AG08395 (cell line): ENCODE data around the gene CACNA1B.

Source experiments
- DNase-seq: peaks from one replicate; pipeline ENCODE4 v3.0.0; 2012; ENCODE audit warnings: mixed read lengths, low spot score

The CACNA1B gene

GRCh38 chr9:137986268-137987099, 108.9 kb downstream of the CACNA1B start:
- no peak for DNase-seq

DNA sequence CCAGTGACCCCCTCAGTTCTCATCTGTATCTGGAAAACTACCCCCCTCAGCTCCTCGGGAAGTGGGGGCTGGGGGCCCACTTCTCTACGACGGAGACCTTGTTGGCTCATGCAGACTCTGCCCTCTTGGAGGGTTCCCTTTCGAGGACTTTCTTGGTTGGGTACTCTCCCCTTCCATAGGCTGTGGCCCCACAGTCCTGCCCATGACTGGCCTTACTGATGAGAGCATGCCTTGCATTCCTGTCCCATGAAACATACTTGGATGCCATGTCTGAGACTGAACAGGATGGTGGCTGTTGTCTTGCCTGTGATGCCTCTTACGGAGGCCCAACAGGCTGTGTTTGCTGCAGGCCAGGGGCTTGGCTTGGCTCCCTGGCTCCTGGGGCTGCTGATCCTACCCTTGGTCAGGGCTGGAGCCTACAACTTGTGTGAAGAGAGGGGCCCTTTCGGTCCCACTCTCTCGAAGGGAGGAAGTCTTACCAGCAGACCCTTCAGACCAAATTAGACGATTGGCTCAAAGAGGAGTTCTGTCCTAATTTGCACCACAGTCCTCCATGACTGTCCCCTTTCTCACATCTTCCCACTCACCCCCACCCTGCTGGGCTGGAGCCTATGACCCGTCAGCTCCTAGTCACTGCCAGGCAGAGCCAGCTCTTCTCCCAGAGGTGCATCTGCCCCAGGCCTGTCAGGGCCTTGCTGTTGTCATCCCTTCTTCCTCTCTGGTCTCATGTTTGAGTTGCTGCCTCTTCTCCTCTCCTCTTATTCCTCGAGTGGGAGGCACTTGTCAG, 109.9 kb downstream of the CACNA1B start:
- no peak for DNase-seq

DNA sequence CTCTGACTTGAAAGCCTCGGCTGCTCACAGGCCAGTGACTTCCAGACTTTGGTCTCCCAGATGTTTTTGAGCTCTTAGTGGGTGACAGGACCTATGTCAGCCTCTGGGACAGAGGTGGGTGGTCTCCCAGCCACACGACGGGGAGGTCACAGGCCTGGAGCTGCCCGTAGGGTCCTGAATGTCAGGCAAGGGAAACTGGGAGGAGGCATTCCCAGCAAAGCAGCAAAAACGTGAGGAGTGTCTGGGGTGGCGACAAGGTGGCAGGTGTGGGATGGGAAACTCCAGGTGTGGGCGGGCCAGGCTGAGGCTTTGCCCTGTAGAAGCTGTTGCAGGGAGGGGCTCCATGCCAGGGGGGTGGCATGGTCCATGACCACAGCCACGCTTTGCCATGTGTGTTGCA, 110.5 kb downstream of the CACNA1B start:
- no peak for DNase-seq

DNA sequence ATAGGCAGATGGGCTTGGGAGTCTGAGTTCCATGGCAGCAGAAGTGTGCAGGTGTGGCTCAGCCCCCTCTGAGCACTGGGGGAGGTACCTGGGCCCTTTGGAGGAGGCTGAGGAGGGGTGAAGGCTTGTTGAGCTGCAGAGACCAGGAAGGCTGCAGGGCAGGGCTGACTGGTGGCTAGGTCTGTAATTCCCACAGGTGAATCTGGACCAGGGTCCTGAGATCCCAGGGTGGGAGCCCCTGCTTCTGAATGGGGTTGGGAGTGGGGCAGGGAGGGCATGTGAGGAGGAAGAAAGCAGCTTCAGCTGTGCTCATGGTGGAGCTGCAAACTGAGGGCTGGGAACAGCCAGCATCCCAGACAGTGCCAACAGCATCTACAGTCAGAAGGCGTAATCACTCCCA, 111.1 kb downstream of the CACNA1B start:
- no peak for DNase-seq

- no peak for DNase-seq
Measured at GRCh38 chr9:137989156-137989555, 111.6 kb downstream of the CACNA1B start.

DNA sequence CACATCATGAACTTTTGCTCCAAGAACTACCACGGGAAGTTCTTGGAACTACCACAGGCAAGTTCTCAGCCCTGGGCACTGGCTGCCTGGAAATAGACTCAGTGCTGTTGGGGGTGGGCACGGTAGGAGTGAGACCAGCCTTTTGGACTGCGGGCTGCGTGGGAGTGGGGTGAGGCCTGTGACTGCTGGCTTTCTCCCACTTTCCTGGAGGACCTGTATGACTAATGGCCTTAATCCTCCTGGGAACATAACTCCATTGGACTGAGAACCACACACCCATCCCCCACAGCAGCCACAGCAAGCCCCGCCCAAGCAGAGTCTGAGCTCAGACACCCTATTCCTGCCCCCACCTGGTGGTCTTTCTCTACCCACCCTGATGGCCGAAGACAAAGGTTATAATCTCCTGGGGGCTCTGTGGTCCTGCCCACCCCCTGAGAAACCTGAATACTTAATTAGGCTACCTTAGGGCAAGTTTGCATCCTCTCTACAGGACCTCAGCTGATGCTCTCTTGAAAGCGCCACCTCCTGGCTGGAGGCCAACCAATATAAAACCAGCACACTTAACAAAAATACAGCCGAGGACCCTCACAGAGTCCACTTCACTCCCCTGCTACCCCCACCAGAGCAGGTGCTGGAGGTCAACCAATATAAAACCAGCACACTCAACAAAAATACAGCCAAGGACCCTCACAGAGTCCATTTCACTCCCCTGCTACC, 112.6 kb downstream of the CACNA1B start:
- no peak for DNase-seq

DNA sequence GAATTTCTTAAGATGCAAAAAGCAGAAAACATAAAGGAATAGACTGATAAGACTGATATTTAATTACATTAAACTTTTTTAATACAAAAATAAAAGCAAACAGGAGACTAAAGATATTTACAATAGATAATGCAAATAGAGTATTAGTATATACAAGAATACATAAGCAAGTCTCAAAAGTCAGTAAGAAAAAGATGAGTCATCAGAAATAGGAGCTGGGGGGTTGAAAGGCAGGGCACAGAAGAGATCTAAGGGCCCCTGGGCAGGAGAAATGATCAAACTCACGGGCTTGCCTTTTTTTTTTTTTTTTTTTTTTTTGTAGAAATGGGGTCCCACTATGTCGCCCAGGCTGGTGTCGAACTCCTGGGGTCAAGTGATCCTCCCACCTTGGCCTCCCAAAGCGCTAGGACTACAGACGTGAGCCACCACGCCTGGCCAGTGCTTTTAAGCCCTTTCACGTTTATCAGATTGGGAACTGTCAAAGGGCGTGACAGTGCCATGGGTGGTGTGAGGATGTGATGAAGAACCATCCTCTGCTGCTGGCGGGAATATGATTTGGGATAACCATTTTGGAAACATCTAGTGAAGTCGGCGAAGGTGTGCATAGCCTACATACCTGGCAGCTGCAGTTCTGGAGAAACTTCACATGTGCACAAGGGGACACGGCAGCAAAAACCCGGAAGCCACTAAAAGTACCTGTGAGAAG, 126.1 kb downstream of the CACNA1B start:
- DNase-seq: no peak

- DNase-seq: no peak
Measured at GRCh38 chr9:138006576-138007233, 129.1 kb downstream of the CACNA1B start.

GRCh38 chr9:138007566-138007917, 130.0 kb downstream of the CACNA1B start:
- DNase-seq: no peak

DNA sequence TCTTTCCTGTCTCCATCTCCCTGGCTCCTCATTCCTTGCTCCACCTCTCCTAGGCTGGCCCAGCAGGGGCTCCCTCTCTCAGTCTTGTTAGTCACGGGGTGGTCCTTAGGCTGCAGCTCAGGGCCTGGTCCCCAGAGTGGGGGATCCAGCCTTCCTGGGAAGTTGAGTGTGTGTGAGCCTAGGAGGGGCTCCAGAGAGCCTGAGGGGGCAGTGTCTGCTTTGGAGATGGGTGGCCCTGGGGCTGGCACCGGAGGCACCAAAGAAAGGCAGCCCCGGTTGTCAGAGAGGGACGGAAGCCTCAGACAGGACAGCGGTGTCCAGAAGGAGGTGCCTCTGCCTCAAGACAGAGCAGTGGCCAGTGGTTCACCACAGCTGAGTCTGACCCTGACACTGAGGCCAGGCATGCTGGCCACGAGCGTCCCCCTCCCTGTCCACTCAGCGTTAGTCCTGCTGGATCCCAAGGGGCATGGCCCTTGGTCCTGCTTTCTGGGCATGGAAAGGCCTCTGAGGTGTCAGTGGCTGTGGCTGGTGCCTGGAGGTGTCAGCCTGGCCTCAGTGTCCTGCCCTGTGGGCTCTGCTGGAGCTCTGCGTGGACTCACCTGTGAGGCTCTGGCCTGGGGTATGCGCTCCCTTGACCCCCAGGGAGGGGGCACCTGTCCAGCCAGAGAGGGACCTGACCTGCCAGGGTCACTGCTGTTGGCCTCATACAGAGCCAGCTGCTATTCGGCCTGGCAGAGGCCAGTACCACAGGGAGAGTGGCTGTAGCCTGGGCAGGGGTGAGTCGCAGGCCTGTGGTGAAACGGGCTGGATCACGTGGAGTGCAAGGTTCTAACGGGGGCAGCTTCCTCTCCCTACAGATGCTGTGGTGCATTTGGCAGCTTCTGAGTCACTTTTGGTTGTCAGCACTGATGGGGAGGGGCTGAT, 130.6 kb downstream of the CACNA1B start:
- DNase-seq: no peak

- no peak for DNase-seq
Measured at GRCh38 chr9:138009016-138009802, 131.6 kb downstream of the CACNA1B start.

- no peak for DNase-seq
Measured at GRCh38 chr9:138009803-138010690, 132.5 kb downstream of the CACNA1B start.

GRCh38 chr9:138010861-138011260, 133.3 kb downstream of the CACNA1B start:
- DNase-seq: no peak

DNA sequence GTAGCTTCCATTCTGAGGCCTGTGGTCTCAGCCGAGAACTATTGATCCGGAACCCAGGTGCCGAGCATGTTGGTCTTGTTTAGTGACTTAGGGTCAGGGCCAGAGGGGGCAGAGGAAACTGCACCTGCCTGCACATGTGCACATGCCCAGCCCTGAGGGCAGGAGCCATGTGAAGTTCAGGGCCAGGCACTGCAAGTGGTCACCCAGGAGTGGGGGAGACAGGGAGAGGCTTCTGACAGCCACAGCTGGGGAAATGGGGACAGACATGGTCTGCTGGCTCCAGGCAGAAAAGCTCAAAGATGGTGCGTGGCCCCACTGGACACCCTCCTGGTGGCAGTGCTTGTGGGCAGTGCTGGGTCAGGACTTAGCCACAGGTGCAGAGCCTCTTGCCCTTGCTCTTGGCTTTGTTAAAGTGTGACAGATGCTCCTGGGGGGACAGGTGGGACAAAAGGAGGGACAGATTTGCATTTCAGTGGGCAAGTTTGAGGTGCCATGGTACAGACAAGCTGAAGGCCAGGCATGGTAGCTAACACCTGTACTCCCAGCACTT, 134.4 kb downstream of the CACNA1B start:
- DNase-seq: no peak

GRCh38 chr9:138013273-138013672, 135.7 kb downstream of the CACNA1B start:
- no peak for DNase-seq

DNA sequence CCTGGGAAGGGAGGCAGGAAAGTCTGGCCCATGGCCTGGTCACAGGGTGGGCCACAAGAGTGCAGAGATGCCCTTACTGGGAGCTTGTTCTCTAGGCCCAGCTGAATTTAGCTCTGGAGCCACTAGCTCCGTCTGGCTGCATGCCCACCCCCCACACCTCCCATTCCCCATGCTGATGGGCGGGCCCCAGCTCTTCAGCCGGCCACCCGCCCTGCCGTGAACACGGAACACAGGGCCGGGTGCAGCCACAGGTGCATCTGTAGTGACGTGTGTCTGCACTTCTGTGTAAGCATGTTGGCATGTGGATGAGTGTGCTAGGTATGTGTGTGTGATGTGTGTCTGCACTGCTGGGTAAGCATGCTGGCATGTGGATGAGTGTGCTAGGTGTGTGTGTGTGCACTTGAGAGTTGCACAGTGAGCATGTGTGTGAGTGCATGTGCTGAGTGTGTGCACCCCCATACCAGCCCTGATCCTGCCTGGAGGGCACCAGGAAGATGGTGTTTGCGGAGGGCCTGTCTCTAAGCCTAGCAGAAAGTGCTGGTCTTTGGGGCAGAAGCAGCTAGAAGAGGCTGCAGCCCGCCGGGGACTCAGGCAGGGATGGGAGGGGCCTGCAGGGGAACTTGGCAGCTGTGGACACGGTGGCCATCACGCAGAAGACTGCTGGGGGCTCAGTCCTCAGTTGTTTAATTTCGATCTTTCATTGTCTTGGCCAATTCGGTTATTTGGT, 136.4 kb downstream of the CACNA1B start:
- no peak for DNase-seq

DNA sequence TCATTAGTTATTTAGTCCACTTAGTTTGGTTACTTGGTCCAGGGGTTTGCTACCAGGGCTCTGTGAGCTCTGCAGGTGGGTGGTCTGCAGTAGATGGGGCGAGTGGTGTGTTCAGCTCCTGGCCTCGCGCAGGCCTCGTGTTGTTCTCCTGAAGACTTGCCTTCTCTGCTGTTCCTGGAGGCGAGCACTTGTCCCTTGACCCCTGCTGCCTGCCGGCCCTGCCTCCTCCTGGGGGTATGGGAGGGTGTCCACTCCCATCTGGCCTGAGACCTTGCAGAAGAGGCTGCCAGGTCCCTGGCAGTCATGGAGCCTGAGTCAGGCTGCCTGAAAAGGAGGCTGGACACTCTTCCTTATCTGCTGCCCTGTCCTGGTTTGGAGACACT, 137.0 kb downstream of the CACNA1B start:
- no peak for DNase-seq
